Peyer's patch (tissue), 4 donors: Measurements from ENCODE around the gene GNB1L. TPM values are rescaled to one million over a fixed set of nuclear protein-coding genes. Genes with fewer than 3 reads are reported as not detected.

ENCODE experiments used
- DNase-seq, 3 donors: peaks; one replicate each; pipeline ENCODE4 v3.0.0-alpha.2; 2017 to 2019
- H3K27ac ChIP-seq, 4 donors: fragments of 200-600 bp; sonication (generic); one replicate each; pipeline ENCODE4 v1.5.1; 2016 to 2019
- H3K27me3 ChIP-seq, 2 donors: fragments of 200-600 bp; sonication (generic); one replicate each; pipeline ENCODE4 v1.5.1; 2019
- H3K36me3 ChIP-seq, 3 donors: fragments of 200-600 bp; sonication (generic); one replicate each; pipeline ENCODE4 v1.5.1; 2016 to 2019
- H3K4me1 ChIP-seq, 4 donors: fragments of 200-600 bp; sonication (generic); one replicate each; pipeline ENCODE4 v1.5.1; 2016 to 2019
- H3K4me3 ChIP-seq, 4 donors: fragments of 200-600 bp; sonication (generic); 1 replicate in 3 of 4; 2 replicates in 1 of 4; pipeline ENCODE4 v1.5.1; 2016 to 2019; ENCODE audit warnings: mild to moderate bottlenecking in 1 of 4
- H3K9me3 ChIP-seq, 4 donors: fragments of 200-600 bp; sonication (generic); one replicate each; pipeline ENCODE4 v1.5.1; 2016 to 2019; ENCODE audit warnings: mild to moderate bottlenecking in 1 of 4
- CTCF ChIP-seq, 6 experiments: fragments of 450-650 bp in 4 of 6; fragments of 200-600 bp in 2 of 6; sonication (generic) in 1 of 6; IDR thresholded peaks; one replicate each; pipeline ENCODE4 v1.5.1; 2017 to 2019; ENCODE audit warnings: antibody characterized with exemption in 6 of 6, mild to moderate bottlenecking in 3 of 6, moderate library complexity in 1 of 6
- POLR2A ChIP-seq, 2 donors: fragments of 450-650 bp; IDR thresholded peaks; one replicate each; pipeline ENCODE4 v1.5.1; 2017; ENCODE audit warnings: antibody characterized with exemption in 2 of 2, mild to moderate bottlenecking in 2 of 2, moderate library complexity in 2 of 2
- total RNA-seq, 4 donors: library from RNA; depleted of rRNA; stranded (reverse); fragments of >200 nt; gene quantifications; one replicate each; pipeline ENCODE4 v1.1.0, GENCODE V29; 2016

The GNB1L gene
- total RNA-seq, 4 donors from 2014 or later = 3.1 to 6.6 (median 4.9) TPM

GRCh38 chr22:19870153-19871022 is 15.7 kb upstream of the GNB1L start:
- no peak for TF ChIP-seq POLR2A (IDR thresholded peaks at IDR 0.05)
- TF ChIP-seq CTCF (IDR thresholded peaks at IDR 0.05) = no peak
- Histone ChIP-seq H3K36me3 (no peaks in the 10 kb centered on the region), H3K4me1 (peaks cover 0 to 9% (median 0%) of the 10 kb centered on the region in 4 donors), H3K4me3 (no peak overlapping the region), H3K27me3 (no peaks in the 10 kb centered on the region), H3K9me3 (no peaks in the 10 kb centered on the region), H3K27ac (no peak overlapping the region)
- DNase-seq = peak in 2 of 3 donors; percentile 44 to 45

GRCh38 chr22:19869497-19870152 is 15.0 kb upstream of the GNB1L start:
- TF ChIP-seq CTCF (IDR thresholded peaks at IDR 0.05) = no peak
- TF ChIP-seq POLR2A (IDR thresholded peaks at IDR 0.05) = no peak
- H3K4me3 ChIP-seq = no peak overlapping the region
- peak in 2 of 3 donors; percentile 38 to 39 for DNase-seq

GRCh38 chr22:19868773-19869471 is 14.2 kb upstream of the GNB1L start:
- H3K36me3 ChIP-seq = no peaks in the 10 kb centered on the region
- TF ChIP-seq POLR2A (IDR thresholded peaks at IDR 0.05) (no peak), CTCF (IDR thresholded peaks at IDR 0.05) (no peak)
- H3K9me3 ChIP-seq = no peaks in the 10 kb centered on the region
- peak in 2 of 3 donors; percentile 53 to 55 for DNase-seq
- H3K4me3 ChIP-seq = no peak overlapping the region
- H3K4me1 ChIP-seq = peaks cover 0 to 4% (median 0%) of the 10 kb centered on the region in 4 donors
- H3K27ac ChIP-seq = no peak overlapping the region
- H3K27me3 ChIP-seq = no peaks in the 10 kb centered on the region

More at GRCh38 chr22:19869497-19870152, 15.0 kb upstream of the GNB1L start:
- H3K36me3 ChIP-seq = no peaks in the 10 kb centered on the region
- H3K27ac ChIP-seq = peak overlapping the region in 1 of 4 donors; percentile 5
- no peaks in the 10 kb centered on the region for H3K27me3 ChIP-seq
- peaks cover 0 to 9% (median 0%) of the 10 kb centered on the region in 4 donors for H3K4me1 ChIP-seq
- no peaks in the 10 kb centered on the region for H3K9me3 ChIP-seq

GRCh38 chr22:19868333-19868732 is 13.7 kb upstream of the GNB1L start:
- Histone ChIP-seq H3K9me3 (no peaks in the 10 kb centered on the region), H3K36me3 (no peaks in the 10 kb centered on the region), H3K27ac (no peak overlapping the region), H3K4me1 (no peaks in the 10 kb centered on the region), H3K27me3 (no peaks in the 10 kb centered on the region), H3K4me3 (no peak overlapping the region)
- no peak for TF ChIP-seq CTCF (IDR thresholded peaks at IDR 0.05)
- TF ChIP-seq POLR2A (IDR thresholded peaks at IDR 0.05) = no peak
- peak in 2 of 3 donors; percentile 5 to 18 for DNase-seq

- H3K27me3 ChIP-seq = no peaks in the 10 kb centered on the region
- no peaks in the 10 kb centered on the region for H3K9me3 ChIP-seq
Observed at GRCh38 chr22:19867617-19868016, 12.9 kb upstream of the GNB1L start.

More at GRCh38 chr22:19867617-19868016, 12.9 kb upstream of the GNB1L start:
- no peak for TF ChIP-seq CTCF (IDR thresholded peaks at IDR 0.05)
- TF ChIP-seq POLR2A (IDR thresholded peaks at IDR 0.05) = no peak
- Histone ChIP-seq H3K27ac (no peak overlapping the region), H3K36me3 (no peaks in the 10 kb centered on the region), H3K4me3 (no peak overlapping the region), H3K4me1 (no peaks in the 10 kb centered on the region)
- peak in 1 of 3 donors; percentile 7 for DNase-seq
